OCI-M2 (cell line): ENCODE results near the gene UBN2.

Experiments
- DNase-seq: peaks from one replicate; lab custom pipeline; 2025; ENCODE audit not compliant: unreplicated experiment; lab: John Stamatoyannopoulos, UW

Gene UBN2

GRCh38 chr7:139341776-139342226 lies 110.8 kb downstream of the UBN2 start:
- no peak for DNase-seq

GRCh38 chr7:139345042-139345441 lies 114.0 kb downstream of the UBN2 start:
- DNase-seq, result no peak

GRCh38 chr7:139351027-139351426 lies 120.0 kb downstream of the UBN2 start:
- no peak for DNase-seq

- DNase-seq, result no peak
These were observed 123.7 kb downstream of the UBN2 start for GRCh38 chr7:139354729-139355128.

GRCh38 chr7:139355320-139355719 lies 124.3 kb downstream of the UBN2 start:
- no peak for DNase-seq
